Testis (tissue), 3 donors: ENCODE measurements around the gene LRFN2. TPM values are rescaled to one million over a fixed set of nuclear protein-coding genes. Genes with fewer than 3 reads are reported as not detected.

Experiments used
- DNase-seq: peaks from one replicate; pipeline ENCODE4 v3.0.0-alpha.2; 2019
- H3K27ac ChIP-seq, 2 donors: fragments of 200-600 bp; sonication (generic); one replicate each; pipeline ENCODE4 v1.5.1; 2019
- H3K27me3 ChIP-seq: fragments of 200-600 bp; sonication (generic); one replicate; pipeline ENCODE4 v1.5.1; 2019
- H3K36me3 ChIP-seq: fragments of 200-600 bp; sonication (generic); one replicate; pipeline ENCODE4 v1.5.1; 2017; ENCODE audit warnings: low read depth; ENCODE audit errors: missing control alignments
- H3K4me1 ChIP-seq: fragments of 200-600 bp; sonication (generic); one replicate; pipeline ENCODE4 v1.5.1; 2019
- H3K4me3 ChIP-seq, 2 donors: fragments of 200-600 bp; sonication (generic); one replicate each; pipeline ENCODE4 v1.5.1; 2017 to 2019
- H3K9me3 ChIP-seq: fragments of 200-600 bp; sonication (generic); one replicate; pipeline ENCODE4 v1.5.1; 2017
- POLR2A ChIP-seq: fragments of 450-650 bp; IDR thresholded peaks from one replicate; pipeline ENCODE4 v1.6.1; 2017; ENCODE audit warnings: antibody characterized with exemption, mild to moderate bottlenecking, moderate library complexity
- WGBS, 2 donors: methylation state at CpG; one replicate each; pipeline ENCODE4 v1.1.5; 2018; 5-methylcytosine and 5-hydroxymethylcytosine counted together
- intact Hi-C: fragments of 100-400 bp; cut with DNase I; formaldehyde crosslinking; loops from one replicate; pipeline ENCODE4 v1.15.1; 2023; ENCODE audit warnings: low total_unique reads
- polyA plus RNA-seq: library from polyadenylated mRNA; stranded (reverse); fragments of 350-450 nt; fragmentation: Illumina TruSeq; extraction: RNeasy Lipid Tissue Mini Kit (QIAGEN cat#74804); gene quantifications from one replicate; pipeline ENCODE4 v1.2.3, GENCODE V29; 2014; ENCODE audit warnings: low read depth, low replicate concordance; ENCODE audit not compliant: insufficient read depth
- total RNA-seq, 2 donors: library from RNA; depleted of rRNA; stranded (reverse); fragments of >200 nt; gene quantifications; one replicate each; pipeline ENCODE4 v1.2.3, GENCODE V29; 2016
- TF ChIP-seq, protein P1 (sequence below), 3 experiments: fragments of 450-650 bp in 2 of 3; fragments of 200-600 bp in 1 of 3; sonication (generic) in 1 of 3; IDR thresholded peaks; one replicate each; pipeline ENCODE4 v1.5.1; 2016 to 2019; ENCODE audit warnings: antibody characterized with exemption in 3 of 3, mild to moderate bottlenecking in 2 of 3, moderate library complexity in 1 of 3

LRFN2 gene
- total and polyA plus RNA-seq, 3 donors from 2014 or later = 1.1 to 3.3 (median 1.6) TPM

GRCh38 chr6:40563111-40563510 lies 24.1 kb downstream of the LRFN2 start:
- TF ChIP-seq, protein P1, sequence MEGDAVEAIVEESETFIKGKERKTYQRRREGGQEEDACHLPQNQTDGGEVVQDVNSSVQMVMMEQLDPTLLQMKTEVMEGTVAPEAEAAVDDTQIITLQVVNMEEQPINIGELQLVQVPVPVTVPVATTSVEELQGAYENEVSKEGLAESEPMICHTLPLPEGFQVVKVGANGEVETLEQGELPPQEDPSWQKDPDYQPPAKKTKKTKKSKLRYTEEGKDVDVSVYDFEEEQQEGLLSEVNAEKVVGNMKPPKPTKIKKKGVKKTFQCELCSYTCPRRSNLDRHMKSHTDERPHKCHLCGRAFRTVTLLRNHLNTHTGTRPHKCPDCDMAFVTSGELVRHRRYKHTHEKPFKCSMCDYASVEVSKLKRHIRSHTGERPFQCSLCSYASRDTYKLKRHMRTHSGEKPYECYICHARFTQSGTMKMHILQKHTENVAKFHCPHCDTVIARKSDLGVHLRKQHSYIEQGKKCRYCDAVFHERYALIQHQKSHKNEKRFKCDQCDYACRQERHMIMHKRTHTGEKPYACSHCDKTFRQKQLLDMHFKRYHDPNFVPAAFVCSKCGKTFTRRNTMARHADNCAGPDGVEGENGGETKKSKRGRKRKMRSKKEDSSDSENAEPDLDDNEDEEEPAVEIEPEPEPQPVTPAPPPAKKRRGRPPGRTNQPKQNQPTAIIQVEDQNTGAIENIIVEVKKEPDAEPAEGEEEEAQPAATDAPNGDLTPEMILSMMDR (IDR thresholded peaks at IDR 0.05) = no peak
- TF ChIP-seq POLR2A = no peak
- intact Hi-C loops = no loop called here
- Histone ChIP-seq H3K36me3 (no peaks in the 10 kb centered on the region), H3K4me3 (no peak overlapping the region), H3K27me3 (no peaks in the 10 kb centered on the region), H3K27ac (no peak overlapping the region), H3K4me1 (no peaks in the 10 kb centered on the region), H3K9me3 (no peaks in the 10 kb centered on the region)
- 71 to 74% methylated on average over 5 of the region's 5 CpGs for WGBS, 2 donors
- DNase-seq = no peak

GRCh38 chr6:40559056-40559455 lies 28.1 kb downstream of the LRFN2 start:
- Histone ChIP-seq H3K4me1 (no peaks in the 10 kb centered on the region), H3K9me3 (no peaks in the 10 kb centered on the region), H3K27ac (no peak overlapping the region), H3K4me3 (no peak overlapping the region), H3K36me3 (no peaks in the 10 kb centered on the region), H3K27me3 (no peaks in the 10 kb centered on the region)
- TF ChIP-seq POLR2A = no peak
- TF ChIP-seq, protein P1 (IDR thresholded peaks at IDR 0.05) = no peak
- WGBS, 2 donors = 91 to 92% methylated on average over 4 of the region's 4 CpGs
- no peak for DNase-seq
- intact Hi-C loops = no loop called here

DNA sequence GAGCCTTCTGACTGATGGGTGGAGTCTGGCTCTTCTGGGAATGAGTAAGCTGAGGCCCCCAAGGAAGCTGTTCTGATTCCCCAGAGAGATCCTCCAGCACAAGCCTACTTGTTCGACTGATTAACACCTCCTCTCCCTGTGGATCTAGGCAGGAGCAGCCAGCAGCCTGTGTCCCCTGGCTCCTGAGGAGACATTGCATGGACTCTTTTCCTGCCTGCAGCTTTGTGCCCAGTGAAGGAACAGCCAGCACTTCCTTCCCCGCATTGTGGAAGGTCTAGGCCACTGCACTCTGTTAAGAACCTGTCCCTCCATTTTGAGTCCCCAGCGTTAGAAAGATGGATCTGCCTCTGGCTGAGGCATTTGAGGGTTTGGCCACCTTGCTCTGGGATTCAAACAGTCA lies 29.1 kb downstream of the LRFN2 start:
- Histone ChIP-seq H3K27me3 (no peaks in the 10 kb centered on the region), H3K36me3 (no peaks in the 10 kb centered on the region), H3K9me3 (no peaks in the 10 kb centered on the region), H3K4me1 (no peaks in the 10 kb centered on the region), H3K27ac (no peak overlapping the region), H3K4me3 (no peak overlapping the region)
- intact Hi-C loops = no loop called here
- DNase-seq = no peak
- no peak for TF ChIP-seq POLR2A
- TF ChIP-seq, protein P1 (IDR thresholded peaks at IDR 0.05) = no peak
- 70 to 71% methylated on average over 2 to 3 of the region's 3 CpGs for WGBS, 2 donors

DNA sequence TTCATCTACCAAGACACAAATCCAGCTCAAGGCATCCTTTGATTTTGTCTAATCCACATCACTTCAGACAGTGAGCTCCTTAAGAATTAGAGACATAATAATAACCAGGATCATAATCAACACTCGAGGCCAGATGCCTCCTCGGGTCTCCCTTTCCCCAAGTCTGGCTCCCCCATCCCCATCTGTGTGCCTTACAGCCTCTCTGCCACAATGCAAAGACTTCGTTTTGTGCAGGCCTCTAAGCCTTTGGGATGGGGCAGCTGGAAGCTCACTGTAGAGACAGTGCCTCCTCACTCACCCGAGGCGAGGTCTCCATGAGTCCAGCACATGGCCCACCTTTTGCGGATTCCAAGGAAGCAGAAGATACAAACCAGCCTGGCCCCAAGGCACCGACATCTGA lies 30.3 kb downstream of the LRFN2 start:
- intact Hi-C loops = no loop called here
- WGBS, 2 donors = 90 to 94% methylated on average over 7 of the region's 7 CpGs

DNA sequence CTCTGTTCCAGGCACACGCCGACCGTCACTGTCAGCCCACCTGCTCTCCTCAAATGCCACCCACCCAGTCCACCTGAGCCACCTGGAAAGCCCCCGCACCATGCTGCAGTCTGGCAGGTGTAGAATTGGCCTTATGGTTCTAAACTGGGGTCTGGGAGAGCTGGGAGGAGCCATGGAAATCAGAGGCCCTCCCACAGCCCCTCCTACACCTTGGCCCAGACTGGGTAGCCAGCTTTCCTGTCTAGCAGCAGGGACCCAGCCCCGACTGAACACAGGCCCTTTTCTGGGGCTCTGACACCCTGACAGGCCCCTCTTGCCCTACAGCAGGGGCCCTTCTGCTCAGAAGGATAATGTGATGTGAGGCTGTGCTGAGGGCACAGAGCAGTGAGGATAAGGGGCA lies 31.1 kb downstream of the LRFN2 start:
- H3K27ac ChIP-seq = no peak overlapping the region
- WGBS, 2 donors = 33 to 45% methylated on average over 3 to 5 of the region's 5 CpGs

More for the DNA sequence above, 30.3 kb downstream of the LRFN2 start:
- no peak for TF ChIP-seq POLR2A
- Histone ChIP-seq H3K27ac (no peak overlapping the region), H3K4me3 (no peak overlapping the region), H3K9me3 (no peaks in the 10 kb centered on the region), H3K27me3 (no peaks in the 10 kb centered on the region), H3K4me1 (no peaks in the 10 kb centered on the region), H3K36me3 (no peaks in the 10 kb centered on the region)
- no peak for DNase-seq

More for the DNA sequence above, 31.1 kb downstream of the LRFN2 start:
- no peaks in the 10 kb centered on the region for H3K4me1 ChIP-seq
- no peak overlapping the region for H3K4me3 ChIP-seq
- H3K36me3 ChIP-seq = no peaks in the 10 kb centered on the region
- TF ChIP-seq, protein P1 (IDR thresholded peaks at IDR 0.05) = no peak
- no peak for TF ChIP-seq POLR2A
- no peaks in the 10 kb centered on the region for H3K9me3 ChIP-seq
- no peak for DNase-seq
- no peaks in the 10 kb centered on the region for H3K27me3 ChIP-seq
- intact Hi-C loops = no loop called here
